ENCODE measurements around the gene OBP2B.
"Not testable (repeated sequence)": the region's sequence is repeated elsewhere in the genome, so short reads cannot be mapped to it uniquely, and the experiment has no call there.

The OBP2B gene

GRCh38 chr9:133238272-133238850, 29.3 kb upstream of the OBP2B start:
- DNase-seq, result no peak

- no peak for DNase-seq
These were observed 28.1 kb upstream of the OBP2B start for GRCh38 chr9:133237035-133237731.

GRCh38 chr9:133236291-133237034, 27.4 kb upstream of the OBP2B start:
- DNase-seq, result not testable (repeated sequence)

GRCh38 chr9:133235549-133236222, 26.6 kb upstream of the OBP2B start:
- no peak for DNase-seq

- no peak for DNase-seq
These were observed 25.7 kb upstream of the OBP2B start for GRCh38 chr9:133234577-133235322.

GRCh38 chr9:133233681-133234432, 24.8 kb upstream of the OBP2B start:
- DNase-seq, result no peak

GRCh38 chr9:133231934-133232568, 23.0 kb upstream of the OBP2B start:
- DNase-seq, result not testable (repeated sequence)

GRCh38 chr9:133230514-133230913, 21.5 kb upstream of the OBP2B start:
- DNase-seq, result not testable (repeated sequence)

- no peak for DNase-seq
These were observed 21.0 kb upstream of the OBP2B start for GRCh38 chr9:133230093-133230492.

GRCh38 chr9:133228474-133229193, 19.6 kb upstream of the OBP2B start:
- not testable (repeated sequence) for DNase-seq

- not testable (repeated sequence) for DNase-seq
These were observed 18.9 kb upstream of the OBP2B start for GRCh38 chr9:133227996-133228395.

- no peak for DNase-seq
These were observed 18.3 kb upstream of the OBP2B start for GRCh38 chr9:133227242-133227860.

- no peak for DNase-seq
These were observed 17.4 kb upstream of the OBP2B start for GRCh38 chr9:133226219-133227171.

GRCh38 chr9:133225171-133226011, 16.3 kb upstream of the OBP2B start:
- no peak for DNase-seq

- DNase-seq, result no peak
These were observed 15.7 kb upstream of the OBP2B start for GRCh38 chr9:133224762-133225161.

GRCh38 chr9:133223159-133223756, 14.2 kb upstream of the OBP2B start:
- DNase-seq, result not testable (repeated sequence)

GRCh38 chr9:133221994-133222393, 12.9 kb upstream of the OBP2B start:
- DNase-seq, result not testable (repeated sequence)

All from NCI-H1092 (cell line).